ENCODE data around the gene SLC25A33. TPM values are rescaled to one million over a fixed set of nuclear protein-coding genes. Genes with fewer than 3 reads are reported as not detected.
"Not testable (repeated sequence)": the region's sequence is repeated elsewhere in the genome, so short reads cannot be mapped to it uniquely, and the experiment has no call there.

Gene SLC25A33
- total RNA-seq, 1 donor from 2014 or later, result 4.6 TPM

- no peak for DNase-seq (ENCODE audit: low read depth in 2 of 2)
These were observed 81.8 kb downstream of the SLC25A33 start for GRCh38 chr1:9621032-9621431.

- DNase-seq (ENCODE audit: low read depth in 2 of 2), result no peak
These were observed 84.8 kb downstream of the SLC25A33 start for GRCh38 chr1:9624081-9624480.

DNA sequence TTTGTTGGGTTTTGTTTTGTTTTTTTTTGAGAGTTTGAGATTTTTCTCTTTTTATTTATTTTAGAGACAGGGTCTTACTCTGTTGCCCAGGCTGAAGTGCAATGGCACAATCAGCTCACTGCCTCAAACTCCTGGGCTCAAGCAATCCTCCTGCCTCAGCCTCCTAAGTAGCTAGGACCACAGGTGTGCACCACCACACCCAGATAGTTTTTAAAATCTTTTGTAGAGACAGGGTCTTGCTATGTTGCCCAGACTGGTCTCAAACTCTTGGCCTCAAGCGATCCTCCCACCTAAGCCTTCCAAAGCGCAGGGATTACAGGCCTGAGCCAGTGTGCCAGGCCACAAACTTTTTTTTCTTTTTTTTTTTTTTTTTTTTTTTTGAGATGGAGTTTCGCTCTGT, 85.8 kb downstream of the SLC25A33 start:
- not testable (repeated sequence) for DNase-seq (ENCODE audit: low read depth in 2 of 2)

DNA sequence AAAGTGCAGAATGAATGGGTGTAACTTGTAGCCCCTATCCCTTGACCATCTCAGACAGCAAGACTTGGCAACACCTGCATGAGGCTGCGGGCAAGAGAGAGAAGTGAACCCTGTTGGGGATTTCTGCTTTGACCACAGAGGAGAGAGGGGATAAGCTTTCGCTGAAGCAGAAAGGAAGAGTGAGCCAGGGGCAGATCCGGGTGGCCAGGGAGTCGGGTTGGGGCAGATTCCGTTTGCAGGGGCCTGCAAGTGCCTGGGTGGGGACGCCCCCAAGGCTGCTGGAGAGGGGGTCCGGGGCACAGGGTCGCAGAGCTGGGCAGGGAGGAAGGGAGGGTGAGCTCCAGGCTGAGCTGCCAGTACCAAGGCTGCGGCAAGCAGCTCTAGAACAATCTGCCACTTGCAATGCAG, 86.9 kb downstream of the SLC25A33 start:
- no peak for DNase-seq (ENCODE audit: low read depth in 2 of 2)

DNA sequence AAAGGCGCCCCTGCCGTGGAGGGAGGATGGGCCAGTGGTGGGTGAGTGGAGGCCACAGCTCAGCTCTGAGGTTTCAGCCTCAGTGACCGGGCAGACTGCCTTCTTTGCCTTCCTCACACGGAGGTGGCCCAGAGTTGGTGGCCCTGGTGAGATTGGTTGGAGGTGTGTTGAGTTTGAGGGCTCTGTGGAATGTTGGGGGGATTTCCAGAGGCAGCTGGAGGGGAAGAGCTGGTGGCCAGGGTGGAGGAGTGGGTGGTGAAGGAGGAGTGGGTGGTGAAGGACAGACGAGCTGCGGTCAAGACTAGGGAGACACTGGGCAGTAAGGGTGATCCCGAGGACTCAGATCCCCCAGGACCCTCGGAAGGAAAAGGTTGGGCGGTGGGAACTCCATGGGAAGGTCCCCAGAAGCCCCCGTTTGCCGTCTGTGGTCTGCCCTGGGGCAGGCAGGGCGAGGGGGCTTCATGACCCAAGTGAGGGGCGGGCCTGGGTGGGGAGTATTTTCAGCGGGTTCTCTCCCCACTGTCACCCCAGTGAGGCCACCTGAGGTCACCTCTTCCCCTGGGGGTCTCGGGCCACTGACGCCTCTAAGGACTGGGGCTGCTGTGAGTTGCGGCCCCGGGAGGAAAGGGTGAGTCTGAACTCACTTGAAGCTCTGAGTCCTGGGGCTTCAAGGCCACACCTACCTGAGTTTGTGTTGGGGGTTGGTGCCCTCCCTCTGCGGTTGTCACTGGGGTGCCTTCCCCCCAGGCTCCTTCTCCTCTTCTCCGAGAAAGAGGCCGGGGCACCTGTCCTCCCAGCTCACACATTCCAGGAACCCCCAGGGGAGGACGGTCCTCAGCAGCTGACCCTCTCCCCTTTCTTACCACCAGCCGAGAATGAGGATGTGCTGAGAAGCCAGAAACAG, 89.5 kb downstream of the SLC25A33 start:
- no peak for DNase-seq (ENCODE audit: low read depth in 2 of 2)

GRCh38 chr1:9629445-9630201, 90.4 kb downstream of the SLC25A33 start:
- DNase-seq (ENCODE audit: low read depth in 2 of 2), result no peak

DNA sequence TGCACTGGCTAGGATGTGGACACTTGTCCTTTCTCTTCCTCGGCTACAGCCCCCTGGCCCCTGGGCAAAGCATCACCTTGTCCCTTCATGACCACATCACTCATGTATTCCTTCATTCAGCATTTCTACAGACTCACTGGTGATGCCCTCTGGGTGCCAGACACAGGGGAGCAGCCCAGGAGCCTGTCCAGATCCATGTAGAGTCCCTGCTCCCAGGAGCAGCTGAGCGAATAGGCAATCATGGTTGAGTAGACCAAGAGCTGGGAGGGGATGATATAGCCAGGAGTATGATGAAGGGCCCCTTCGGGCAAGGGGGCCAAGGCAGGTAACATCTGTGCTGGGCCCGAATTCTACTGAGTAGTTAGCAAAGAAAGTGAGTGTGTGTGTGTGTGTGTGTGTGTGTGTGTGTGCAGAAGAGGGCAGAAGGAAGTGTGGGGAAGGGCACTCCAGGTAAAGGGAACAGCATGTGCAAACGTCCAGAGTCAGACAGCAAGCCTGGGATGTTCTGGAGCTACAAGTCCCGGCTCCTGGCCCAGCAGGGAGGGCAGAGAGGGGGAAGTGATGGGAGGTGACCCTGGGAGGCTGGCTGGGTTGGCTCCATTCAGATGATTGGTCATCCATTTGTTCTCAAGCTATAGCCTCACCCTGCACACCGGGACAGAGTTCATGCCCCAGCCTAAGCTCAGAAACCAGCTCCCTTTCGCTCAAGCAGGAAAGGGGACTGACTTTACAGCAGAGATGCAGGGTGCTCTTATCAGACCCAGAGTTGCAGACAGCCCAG, 91.3 kb downstream of the SLC25A33 start:
- DNase-seq (ENCODE audit: low read depth in 2 of 2), result no peak

GRCh38 chr1:9631613-9632012, 92.3 kb downstream of the SLC25A33 start:
- DNase-seq (ENCODE audit: low read depth in 2 of 2), result no peak

DNA sequence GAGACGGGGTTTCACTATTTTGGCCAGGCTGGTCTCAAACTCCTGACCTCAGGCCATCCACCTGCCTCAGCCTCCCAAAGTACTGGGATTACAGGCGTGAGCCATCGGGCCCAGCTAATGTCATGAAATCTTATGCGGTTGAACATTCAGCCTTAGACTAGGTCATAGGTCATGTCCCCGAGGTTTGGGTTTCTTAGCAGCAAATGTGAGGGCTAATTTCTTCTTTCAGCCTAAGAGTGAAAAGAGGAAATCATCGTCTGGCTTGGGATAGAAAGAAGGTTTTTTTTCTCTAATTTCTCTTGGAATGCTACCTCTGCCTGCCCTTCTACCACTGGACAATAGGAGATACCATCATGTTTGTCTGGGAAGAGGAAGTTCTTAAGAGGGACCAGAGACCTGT, 94.2 kb downstream of the SLC25A33 start:
- no peak for DNase-seq (ENCODE audit: low read depth in 2 of 2)

- no peak for DNase-seq (ENCODE audit: low read depth in 2 of 2)
These were observed 95.3 kb downstream of the SLC25A33 start for GRCh38 chr1:9634582-9634981.

Other genes with a start within 250 kb of the SLC25A33 start
- 20.0 and 21.6 TPM in 2 replicates for gene SPSB1, start 246.6 kb upstream of the SLC25A33 start, total RNA-seq
- 2.0 and 3.6 TPM in 2 replicates for gene TMEM201, start 49.4 kb downstream of the SLC25A33 start, total RNA-seq
- 2.4 and 2.8 TPM in 2 replicates for gene PIK3CD, start 112.3 kb downstream of the SLC25A33 start, total RNA-seq